Esophagus muscularis mucosa (tissue), 4 donors: Measurements from ENCODE around the gene TANGO6.

ENCODE experiments used
- CTCF ChIP-seq, 3 experiments: fragments of 200-600 bp in 2 of 3; fragments of 450-650 bp in 1 of 3; sonication (generic) in 2 of 3; IDR thresholded peaks; one replicate each; pipeline ENCODE4 v1.5.1; 2017 to 2019; ENCODE audit warnings: antibody characterized with exemption in 3 of 3, mild to moderate bottlenecking in 2 of 3, moderate library complexity in 1 of 3
- EP300 ChIP-seq: sonication (generic); formaldehyde crosslinking; IDR thresholded peaks from one replicate; pipeline ENCODE4 v1.6.1; 2017; ENCODE audit warnings: antibody characterized with exemption
- POLR2A ChIP-seq: fragments of 450-650 bp; IDR thresholded peaks from one replicate; pipeline ENCODE4 v1.6.1; 2017; ENCODE audit warnings: antibody characterized with exemption, moderate library complexity, mild to moderate bottlenecking, low read depth
- POLR2AphosphoS5 ChIP-seq, 2 donors: sonication (generic); formaldehyde crosslinking; IDR thresholded peaks; one replicate each; pipeline ENCODE4 v1.6.1; 2017; ENCODE audit warnings: antibody characterized with exemption in 2 of 2

- TF ChIP-seq CTCF (IDR thresholded peaks at IDR 0.05) (no peak), EP300 (no peak), POLR2AphosphoS5 (IDR thresholded peaks at IDR 0.05) (no peak), POLR2A (no peak)
Measured at GRCh38 chr16:69049146-69049545, 205.8 kb downstream of the TANGO6 start.
